Mesendoderm (in vitro differentiated cells): ENCODE data around the gene BIN2.
"Not testable (repeated sequence)": the region's sequence is repeated elsewhere in the genome, so short reads cannot be mapped to it uniquely, and the experiment has no call there.

ENCODE experiments used
- DNase-seq: peaks from one replicate; pipeline ENCODE4 v3.0.0; 2013
- H2AK5ac ChIP-seq: 2 replicates; pipeline ENCODE4 v1.6.1; 2013; ENCODE audit warnings: low read length, inconsistent platforms
- H2BK120ac ChIP-seq: 2 replicates; pipeline ENCODE4 v1.6.1; 2013; ENCODE audit warnings: low read depth, mild to moderate bottlenecking, low read length, moderate library complexity, mixed read lengths
- H2BK15ac ChIP-seq: replicated peaks from 2 replicates; pipeline ENCODE4 v1.6.1; 2013; ENCODE audit warnings: low read depth, mild to moderate bottlenecking, moderate library complexity
- H2BK5ac ChIP-seq: 2 replicates; pipeline ENCODE4 v1.6.1; 2013; ENCODE audit warnings: low read length, inconsistent platforms
- H3K18ac ChIP-seq: 2 replicates; pipeline ENCODE4 v1.6.1; 2013; ENCODE audit warnings: mild to moderate bottlenecking, low read length, mixed read lengths
- H3K23ac ChIP-seq: one replicate; pipeline ENCODE4 v1.6.1; 2013; ENCODE audit warnings: low read length
- H3K27ac ChIP-seq: 2 replicates; pipeline ENCODE4 v1.5.1; 2013; ENCODE audit warnings: low read depth, mild to moderate bottlenecking, inconsistent platforms, low read length, moderate library complexity
- H3K27me3 ChIP-seq: 2 replicates; pipeline ENCODE4 v1.6.1; 2013; ENCODE audit warnings: low read length, control low read depth, mild to moderate bottlenecking, inconsistent platforms; ENCODE audit not compliant: insufficient read depth, poor library complexity
- H3K36me3 ChIP-seq: 2 replicates; pipeline ENCODE4 v1.6.1; 2013; ENCODE audit warnings: low read length, inconsistent platforms; ENCODE audit not compliant: control insufficient read depth, insufficient read depth
- H3K4ac ChIP-seq: one replicate; pipeline ENCODE4 v1.6.1; 2013; ENCODE audit warnings: low read depth, mild to moderate bottlenecking, low read length, moderate library complexity
- H3K4me1 ChIP-seq: 2 replicates; pipeline ENCODE4 v1.6.1; 2013; ENCODE audit warnings: low read depth, low read length, inconsistent platforms; ENCODE audit not compliant: control insufficient read depth
- H3K4me2 ChIP-seq: 2 replicates; pipeline ENCODE4 v1.6.1; 2013; ENCODE audit warnings: low read length
- H3K4me3 ChIP-seq: 2 replicates; pipeline ENCODE4 v1.5.1; 2013; ENCODE audit warnings: mild to moderate bottlenecking, low read length
- H3K56ac ChIP-seq: one replicate; pipeline ENCODE4 v1.6.1; 2013; ENCODE audit warnings: low read length
- H3K79me1 ChIP-seq: 2 replicates; pipeline ENCODE4 v1.6.1; 2013; ENCODE audit warnings: low read length, inconsistent platforms
- H3K79me2 ChIP-seq: 2 replicates; pipeline ENCODE4 v1.6.1; 2013; ENCODE audit warnings: mild to moderate bottlenecking, low read length; ENCODE audit not compliant: control insufficient read depth, insufficient read depth
- H3K9ac ChIP-seq: 2 replicates; pipeline ENCODE4 v1.6.1; 2013; ENCODE audit warnings: low read length, inconsistent platforms
- H4K5ac ChIP-seq: one replicate; pipeline ENCODE4 v1.6.1; 2013; ENCODE audit warnings: low read length
- H4K8ac ChIP-seq: one replicate; pipeline ENCODE4 v1.6.1; 2013; ENCODE audit warnings: low read depth, mild to moderate bottlenecking, control low read depth, low read length, moderate library complexity
- WGBS: extraction: QIAGEN DNeasy Blood & Tissue Kit; methylation state at CpG from one replicate; pipeline ENCODE4 v1.1.7; 2013; ENCODE audit warnings: low lambda C conversion rate, missing lambda C conversion rate; ENCODE audit not compliant: insufficient coverage; ENCODE audit errors: extremely low coverage; 5-methylcytosine and 5-hydroxymethylcytosine counted together

The BIN2 gene

DNA sequence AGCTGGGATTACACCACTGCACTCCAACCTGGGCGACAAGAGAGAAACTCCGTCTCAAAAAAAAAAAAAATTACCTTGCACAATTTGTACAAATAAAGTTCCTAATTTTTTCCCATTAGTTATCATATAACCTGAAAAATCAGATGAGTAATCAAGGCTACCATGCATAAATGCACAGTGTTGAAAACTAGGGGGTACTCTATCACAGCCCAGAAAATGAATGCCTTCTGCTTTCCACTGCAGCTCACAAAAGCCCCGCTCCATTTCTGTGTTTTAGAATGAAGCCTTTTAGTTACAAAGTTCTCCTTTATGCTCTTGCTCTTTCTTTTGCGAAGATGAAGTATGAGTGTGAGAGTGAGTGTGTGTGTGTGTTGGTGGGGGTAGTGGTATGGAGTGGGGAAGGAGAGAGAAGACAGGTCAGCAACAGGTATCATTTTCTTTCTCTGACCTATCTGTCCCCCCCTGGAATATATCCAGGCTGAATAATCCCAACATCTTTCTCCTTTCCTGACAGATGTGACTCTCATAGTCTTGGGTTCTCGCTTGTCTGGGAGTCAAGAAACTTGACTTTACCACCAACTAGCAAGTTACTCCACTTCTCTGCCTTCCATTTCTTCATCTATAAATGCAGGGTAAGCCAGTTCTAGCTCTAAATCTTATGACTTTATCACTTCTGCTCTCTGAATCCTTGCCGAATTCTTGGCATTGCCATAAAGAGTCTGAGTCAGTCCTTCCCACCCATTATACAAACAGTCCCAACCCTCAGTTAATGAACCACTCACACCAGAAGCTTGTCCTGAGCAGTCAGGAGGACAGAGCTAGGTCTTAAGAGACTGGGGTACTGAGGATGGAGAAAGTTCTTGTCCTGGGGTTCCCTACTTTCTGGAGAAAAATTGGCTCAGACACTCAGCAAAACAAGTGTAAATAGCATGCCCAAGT lies 16.1 kb downstream of the BIN2 start:
- no peak overlapping the region for H4K8ac ChIP-seq
- no peak overlapping the region for H3K9ac ChIP-seq
- H3K4me1 ChIP-seq: no peaks in the 10 kb centered on the region
- H3K79me1 ChIP-seq: no peaks in the 10 kb centered on the region
- H3K79me2 ChIP-seq: no peaks in the 10 kb centered on the region
- no peak overlapping the region for H3K4ac ChIP-seq
- no peak overlapping the region for H3K27ac ChIP-seq
- H3K23ac ChIP-seq: no peak overlapping the region
- H3K4me2 ChIP-seq: no peak overlapping the region
- H4K5ac ChIP-seq: no peak overlapping the region
- no peak overlapping the region for H3K56ac ChIP-seq
- no peak overlapping the region for H2BK120ac ChIP-seq
- no peak overlapping the region for H2AK5ac ChIP-seq
- H3K27me3 ChIP-seq: no peaks in the 10 kb centered on the region
- WGBS: no CpG with 5 or more reads among the region's 6 CpGs
- no peak overlapping the region for H3K4me3 ChIP-seq
- no peak overlapping the region for H3K18ac ChIP-seq
- DNase-seq: no peak
- H2BK5ac ChIP-seq: no peak overlapping the region
- no peaks in the 10 kb centered on the region for H3K36me3 ChIP-seq
- no peak overlapping the region for H2BK15ac ChIP-seq

GRCh38 chr12:51306507-51306906 lies 17.5 kb downstream of the BIN2 start:
- Histone ChIP-seq H3K79me2 (no peaks in the 10 kb centered on the region), H3K9ac (no peak overlapping the region), H2BK5ac (no peak overlapping the region), H3K18ac (no peak overlapping the region), H3K56ac (no peak overlapping the region), H4K8ac (no peak overlapping the region), H3K36me3 (no peaks in the 10 kb centered on the region), H3K27me3 (no peaks in the 10 kb centered on the region), H3K4me3 (no peak overlapping the region), H3K4me2 (no peak overlapping the region), H3K4me1 (no peaks in the 10 kb centered on the region), H2BK15ac (no peak overlapping the region), H3K27ac (no peak overlapping the region), H4K5ac (no peak overlapping the region), H2BK120ac (no peak overlapping the region), H3K79me1 (no peaks in the 10 kb centered on the region), H2AK5ac (no peak overlapping the region), H3K23ac (no peak overlapping the region), H3K4ac (no peak overlapping the region)
- no peak for DNase-seq
- WGBS: no CpG with 5 or more reads among the region's 5 CpGs

- not testable (repeated sequence) for H3K79me2 ChIP-seq, DNase-seq
These were observed 23.2 kb downstream of the BIN2 start for GRCh38 chr12:51300768-51301167.

DNA sequence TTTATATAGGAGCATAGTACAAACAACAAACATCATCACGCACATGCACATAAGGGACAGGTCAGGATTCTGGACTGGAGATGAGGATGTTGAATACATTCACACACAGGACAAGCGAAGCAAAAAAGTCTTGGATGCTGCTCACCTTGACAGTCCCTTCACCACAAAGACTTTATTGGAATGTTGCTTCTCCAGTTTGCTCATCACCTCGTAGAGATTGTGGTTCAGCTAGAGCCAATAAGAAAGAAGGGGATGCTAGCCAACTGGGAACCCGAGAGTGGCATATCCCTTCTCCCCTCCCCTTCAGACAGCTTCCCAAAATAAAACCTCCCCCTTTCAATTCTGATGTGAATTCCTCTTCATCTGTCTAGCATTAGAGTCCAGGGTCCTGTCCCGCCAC lies 28.3 kb downstream of the BIN2 start:
- Histone ChIP-seq H4K8ac (no peak overlapping the region), H2BK15ac (no peak overlapping the region)
- no CpG with 5 or more reads among the region's 5 CpGs for WGBS

More at GRCh38 chr12:51300768-51301167, 23.2 kb downstream of the BIN2 start:
- H3K4me1 ChIP-seq, H3K27ac ChIP-seq, H2BK15ac ChIP-seq, H2AK5ac ChIP-seq, H2BK5ac ChIP-seq, H3K4me3 ChIP-seq, H3K18ac ChIP-seq, H3K27me3 ChIP-seq, H4K5ac ChIP-seq, H3K56ac ChIP-seq, H3K23ac ChIP-seq, H2BK120ac ChIP-seq, H3K4me2 ChIP-seq, H3K79me1 ChIP-seq, H3K4ac ChIP-seq, H3K36me3 ChIP-seq, H4K8ac ChIP-seq, H3K9ac ChIP-seq: not testable (repeated sequence)
- no CpG with 5 or more reads among the region's 10 CpGs for WGBS

DNA sequence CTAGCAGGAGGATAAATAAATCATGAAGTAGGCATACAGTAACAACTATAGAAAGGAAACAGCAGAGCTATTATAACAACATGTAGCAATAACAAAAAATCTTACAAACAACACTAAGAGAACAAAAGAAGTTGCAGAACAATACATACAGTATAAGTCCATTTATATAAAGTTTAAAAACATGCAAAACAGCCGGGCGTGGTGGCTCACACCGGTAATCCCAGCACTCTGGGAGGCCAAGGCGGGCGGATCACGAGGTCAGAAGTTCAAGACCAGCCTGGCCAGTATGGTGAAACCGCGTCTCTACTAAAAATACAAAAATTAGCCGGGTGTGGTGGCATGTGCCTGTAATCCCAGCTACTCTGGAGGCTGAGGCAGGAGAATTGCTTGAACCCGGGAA lies 29.9 kb downstream of the BIN2 start:
- H3K4me3 ChIP-seq, H4K8ac ChIP-seq, H3K9ac ChIP-seq, DNase-seq, H2BK120ac ChIP-seq, H3K4me2 ChIP-seq, H3K18ac ChIP-seq, H3K27ac ChIP-seq, H2AK5ac ChIP-seq, H3K56ac ChIP-seq, H4K5ac ChIP-seq, H3K4me1 ChIP-seq, H2BK15ac ChIP-seq, H3K79me2 ChIP-seq, H3K4ac ChIP-seq, H3K23ac ChIP-seq, H3K27me3 ChIP-seq, H3K36me3 ChIP-seq, H3K79me1 ChIP-seq, H2BK5ac ChIP-seq: not testable (repeated sequence)
- no CpG with 5 or more reads among the region's 10 CpGs for WGBS

More for the DNA sequence above, 28.3 kb downstream of the BIN2 start:
- H3K79me2 ChIP-seq: no peaks in the 10 kb centered on the region
- H2BK120ac ChIP-seq: no peak overlapping the region
- no peaks in the 10 kb centered on the region for H3K36me3 ChIP-seq
- H3K4ac ChIP-seq: no peak overlapping the region
- no peak overlapping the region for H3K56ac ChIP-seq
- no peaks in the 10 kb centered on the region for H3K4me1 ChIP-seq
- H3K4me3 ChIP-seq: no peak overlapping the region
- H3K23ac ChIP-seq: no peak overlapping the region
- no peak overlapping the region for H4K5ac ChIP-seq
- H2BK5ac ChIP-seq: no peak overlapping the region
- H3K9ac ChIP-seq: no peak overlapping the region
- no peaks in the 10 kb centered on the region for H3K79me1 ChIP-seq
- H3K4me2 ChIP-seq: no peak overlapping the region
- no peak overlapping the region for H3K18ac ChIP-seq
- no peak overlapping the region for H3K27ac ChIP-seq
- no peak overlapping the region for H2AK5ac ChIP-seq
- no peaks in the 10 kb centered on the region for H3K27me3 ChIP-seq
- no peak for DNase-seq

DNA sequence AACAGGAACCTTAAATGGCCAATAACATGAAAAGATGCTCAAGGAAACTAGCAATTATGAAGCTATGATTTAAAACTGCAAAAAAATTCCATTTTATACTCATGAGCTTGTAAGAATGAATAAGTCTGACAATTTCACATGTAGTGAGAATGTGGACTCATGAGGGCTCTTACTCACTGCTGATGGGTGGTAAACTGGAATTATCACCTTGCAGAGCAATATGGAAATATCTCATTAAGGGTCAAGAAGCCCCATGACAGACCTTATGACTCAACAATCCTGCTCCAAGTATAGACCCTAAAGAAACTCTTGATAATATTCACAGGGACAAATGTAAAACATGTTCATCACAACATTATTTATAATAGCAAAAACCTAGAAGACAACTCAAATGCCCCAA lies 30.3 kb downstream of the BIN2 start:
- no peak overlapping the region for H3K4me3 ChIP-seq
- H2AK5ac ChIP-seq: no peak overlapping the region
- H3K56ac ChIP-seq: no peak overlapping the region
- H3K79me2 ChIP-seq: no peaks in the 10 kb centered on the region
- no peak overlapping the region for H3K4me2 ChIP-seq
- H3K18ac ChIP-seq: no peak overlapping the region
- no peaks in the 10 kb centered on the region for H3K4me1 ChIP-seq
- H3K4ac ChIP-seq: no peak overlapping the region
- no peak overlapping the region for H3K27ac ChIP-seq
- no peak overlapping the region for H3K9ac ChIP-seq
- no peak overlapping the region for H4K5ac ChIP-seq
- H4K8ac ChIP-seq: no peak overlapping the region
- H3K79me1 ChIP-seq: no peaks in the 10 kb centered on the region
- no peaks in the 10 kb centered on the region for H3K27me3 ChIP-seq
- H2BK15ac ChIP-seq: no peak overlapping the region
- H3K36me3 ChIP-seq: no peaks in the 10 kb centered on the region
- H2BK5ac ChIP-seq: no peak overlapping the region
- no peak overlapping the region for H2BK120ac ChIP-seq
- H3K23ac ChIP-seq: no peak overlapping the region
- no peak for DNase-seq
